ENCODE measurements around the gene RAB3C. TPM values are rescaled to one million over a fixed set of nuclear protein-coding genes. Genes with fewer than 3 reads are reported as not detected.

RAB3C gene
- total RNA-seq, 1 experiment from 2014 or later, result not detected

DNA sequence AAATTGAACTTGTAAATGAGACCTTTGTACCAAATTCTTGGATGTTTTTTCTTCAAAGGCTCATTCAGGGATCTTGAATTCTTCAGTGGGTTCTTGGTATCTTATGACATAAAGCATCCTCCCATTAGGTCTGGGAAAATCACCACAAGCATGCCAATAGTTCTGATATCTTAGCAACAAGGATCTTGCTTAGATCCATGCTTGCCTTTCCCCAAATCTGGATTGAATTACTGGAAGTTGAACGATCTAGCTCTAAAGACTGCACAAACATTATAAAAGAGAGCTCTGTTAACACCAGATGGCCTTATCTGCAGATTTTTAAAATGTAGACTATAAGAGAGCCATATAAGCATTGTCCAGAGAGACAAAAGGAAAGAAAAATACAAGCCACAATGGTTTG, 266.3 kb downstream of the RAB3C start:
- DNase-seq (ENCODE audit: low spot score), result no peak
- in situ Hi-C loops (cut with HindIII; ENCODE audit: low sequenced_read_pairs), result no loop called here

DNA sequence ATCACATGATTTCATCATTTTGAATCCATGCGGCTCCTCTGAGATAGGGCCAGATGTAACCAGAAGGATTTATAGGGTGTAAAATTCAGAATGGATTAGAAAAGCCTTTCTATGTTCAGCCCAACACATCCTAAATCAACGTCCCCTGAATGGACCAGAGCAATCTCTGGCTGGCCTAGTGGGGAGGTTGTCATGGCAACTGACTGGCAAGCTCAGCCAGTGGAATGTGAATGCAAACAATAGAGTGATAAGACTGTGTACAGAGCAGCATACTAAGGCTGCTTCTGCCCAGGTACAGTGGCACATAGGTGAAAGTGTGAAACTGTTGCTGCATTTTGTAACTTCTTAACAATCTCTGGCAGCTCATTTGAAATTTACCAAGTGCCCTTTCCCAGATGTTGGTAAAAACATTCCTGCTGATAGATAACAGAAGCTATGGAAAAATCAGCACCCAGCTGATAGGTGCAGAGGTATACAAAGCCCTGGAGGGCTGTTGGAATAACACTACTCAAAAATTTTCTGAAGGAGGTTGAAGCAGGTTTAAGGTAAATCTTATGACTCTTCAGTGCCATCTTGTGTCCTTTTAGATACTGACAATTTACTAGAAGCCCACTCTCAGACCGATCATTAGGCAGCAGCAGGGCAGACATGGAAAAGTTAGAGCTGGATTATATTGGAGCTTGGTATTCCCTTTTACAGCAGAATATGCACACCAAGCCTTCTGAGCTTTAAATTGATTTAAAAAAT, 267.2 kb downstream of the RAB3C start:
- DNase-seq (ENCODE audit: low spot score), result peak; percentile 71
- in situ Hi-C loops (cut with HindIII; ENCODE audit: low sequenced_read_pairs), result no loop called here

DNA sequence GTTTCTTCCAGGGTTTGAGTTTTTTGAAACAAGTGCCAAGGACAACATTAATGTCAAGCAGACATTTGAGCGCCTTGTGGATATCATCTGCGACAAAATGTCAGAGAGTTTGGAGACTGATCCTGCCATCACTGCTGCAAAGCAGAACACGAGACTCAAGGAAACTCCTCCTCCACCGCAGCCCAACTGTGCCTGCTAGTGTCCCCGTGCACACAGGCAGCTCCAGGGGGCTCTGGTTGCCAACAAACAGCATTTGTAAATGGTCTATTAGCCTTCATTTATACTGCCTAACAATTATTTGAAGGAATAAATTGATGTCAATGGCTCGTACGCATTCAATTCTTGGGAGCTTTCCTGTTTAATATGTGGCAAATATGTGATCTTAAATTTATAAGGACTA, 268.3 kb downstream of the RAB3C start:
- no peak for DNase-seq (ENCODE audit: low spot score)
- in situ Hi-C loops (cut with HindIII; ENCODE audit: low sequenced_read_pairs), result no loop called here

DNA sequence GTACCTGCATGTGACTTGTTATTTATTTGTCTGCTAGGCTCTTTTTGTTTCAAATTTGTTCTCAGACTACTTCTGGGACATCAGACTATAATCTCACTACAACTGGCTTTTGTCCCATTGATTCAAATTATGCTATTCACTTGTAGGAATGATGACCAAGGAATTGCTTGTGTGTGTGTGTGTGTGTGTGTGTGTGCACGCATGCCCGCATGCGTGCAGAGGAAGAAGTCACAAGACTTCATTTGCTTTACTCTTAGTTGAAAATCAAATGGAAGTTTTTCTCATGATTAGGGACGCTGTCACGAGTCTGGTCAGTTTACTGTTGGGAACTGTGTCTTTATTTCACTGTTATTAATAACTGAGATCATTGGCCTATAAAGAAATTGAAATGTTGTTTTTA, 268.7 kb downstream of the RAB3C start:
- in situ Hi-C loops (cut with HindIII; ENCODE audit: low sequenced_read_pairs), result no loop called here
- DNase-seq (ENCODE audit: low spot score), result no peak

DNA sequence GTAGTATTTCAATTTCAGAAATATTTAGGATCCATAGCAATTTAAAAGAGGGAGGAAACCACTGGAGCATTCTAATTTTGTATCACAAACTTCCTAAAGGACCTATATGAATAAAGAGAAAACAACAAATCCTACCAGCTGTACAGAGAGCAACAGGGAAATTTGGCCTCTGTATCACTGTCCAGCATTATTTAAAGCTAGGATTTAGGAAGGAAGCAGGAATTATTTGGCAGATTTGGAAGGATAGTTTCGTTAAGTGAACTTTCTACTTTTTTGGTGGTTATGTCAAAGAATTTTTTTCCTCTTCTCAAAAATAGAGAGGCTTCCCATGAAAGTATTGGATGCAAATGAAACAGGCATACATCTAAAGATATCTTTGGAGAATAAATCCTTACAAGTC, 269.7 kb downstream of the RAB3C start:
- in situ Hi-C loops (cut with HindIII; ENCODE audit: low sequenced_read_pairs), result no loop called here
- no peak for DNase-seq (ENCODE audit: low spot score)

DNA sequence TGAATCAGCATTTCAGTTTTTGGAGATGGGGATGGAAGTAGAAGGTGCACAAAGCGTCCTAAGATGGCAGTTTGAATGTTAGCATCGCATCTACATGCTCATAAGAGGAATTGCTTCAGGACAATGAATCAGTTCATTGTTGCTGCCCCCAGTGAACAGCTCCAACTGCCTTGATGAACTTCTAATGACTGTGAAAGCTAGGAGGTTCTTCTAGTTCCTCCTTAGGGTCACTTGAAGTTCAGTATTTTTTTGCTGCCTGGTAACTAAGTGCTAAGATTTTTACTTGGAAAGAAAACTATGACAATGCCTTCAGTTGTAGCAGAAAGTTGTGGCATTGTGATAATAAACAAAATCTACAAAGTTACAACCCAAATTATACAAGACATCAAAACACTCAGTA, 271.6 kb downstream of the RAB3C start:
- in situ Hi-C loops (cut with HindIII; ENCODE audit: low sequenced_read_pairs), result no loop called here
- DNase-seq (ENCODE audit: low spot score), result no peak

DNA sequence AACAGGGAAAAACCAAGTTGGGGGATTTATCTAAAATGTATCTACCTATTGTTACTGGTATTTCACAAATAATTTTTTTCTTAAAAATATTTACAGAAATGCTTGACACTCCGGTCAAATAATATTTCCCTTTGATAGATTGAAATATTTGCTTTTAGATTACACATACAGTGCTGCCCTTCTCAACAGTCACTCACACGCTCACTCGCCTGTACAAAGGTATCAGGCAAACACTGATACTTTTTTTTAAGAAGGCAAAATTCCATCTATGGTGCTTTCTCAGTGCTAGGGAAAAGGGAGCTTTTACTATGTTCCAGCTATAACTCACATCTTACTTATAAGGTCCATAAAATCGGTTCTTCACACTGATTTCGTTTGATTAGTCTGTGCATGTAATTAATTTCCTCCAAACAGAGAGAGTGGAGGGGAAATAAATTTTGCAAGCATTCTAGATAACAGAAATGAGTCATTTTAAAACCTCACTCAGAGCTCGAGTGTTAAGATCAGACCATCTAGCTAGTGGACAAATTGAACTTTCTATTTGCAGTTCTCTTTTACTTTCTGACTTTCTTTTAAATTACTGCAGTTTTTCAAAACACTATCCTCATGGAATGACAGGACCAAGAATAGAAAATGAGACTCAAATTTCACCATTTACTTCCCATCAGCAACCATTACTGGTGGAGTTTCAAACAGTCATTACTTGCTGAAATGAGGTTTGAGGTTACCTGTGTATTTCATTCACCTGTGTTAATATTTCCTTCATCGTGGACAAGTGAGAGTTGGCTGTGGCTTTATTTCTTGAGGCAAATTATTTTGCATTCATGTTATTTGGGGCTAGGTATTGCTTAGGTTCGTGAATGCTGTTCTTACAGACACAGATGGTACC, 273.2 kb downstream of the RAB3C start:
- no peak for DNase-seq (ENCODE audit: low spot score)
- in situ Hi-C loops (cut with HindIII; ENCODE audit: low sequenced_read_pairs), result no loop called here

DNA sequence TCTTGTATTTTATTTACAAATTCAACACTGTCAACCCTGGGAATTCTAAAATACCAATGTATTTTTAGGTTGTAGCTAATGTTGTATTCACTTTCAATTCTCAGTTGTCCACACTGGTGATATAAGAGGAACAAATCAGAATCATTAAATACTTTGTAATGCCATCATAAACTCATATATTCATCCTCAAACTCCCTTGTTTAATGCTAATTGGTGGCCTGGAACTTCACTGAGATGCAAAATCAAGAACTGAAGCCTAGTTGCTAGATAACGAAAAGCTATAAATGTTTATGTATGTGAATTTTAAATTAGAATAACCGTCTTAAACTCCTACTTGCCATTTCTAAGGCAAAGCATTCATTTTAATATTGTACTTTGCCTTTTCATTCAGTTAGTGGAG, 274.7 kb downstream of the RAB3C start:
- in situ Hi-C loops (cut with HindIII; ENCODE audit: low sequenced_read_pairs), result no loop called here
- DNase-seq (ENCODE audit: low spot score), result no peak

DNA sequence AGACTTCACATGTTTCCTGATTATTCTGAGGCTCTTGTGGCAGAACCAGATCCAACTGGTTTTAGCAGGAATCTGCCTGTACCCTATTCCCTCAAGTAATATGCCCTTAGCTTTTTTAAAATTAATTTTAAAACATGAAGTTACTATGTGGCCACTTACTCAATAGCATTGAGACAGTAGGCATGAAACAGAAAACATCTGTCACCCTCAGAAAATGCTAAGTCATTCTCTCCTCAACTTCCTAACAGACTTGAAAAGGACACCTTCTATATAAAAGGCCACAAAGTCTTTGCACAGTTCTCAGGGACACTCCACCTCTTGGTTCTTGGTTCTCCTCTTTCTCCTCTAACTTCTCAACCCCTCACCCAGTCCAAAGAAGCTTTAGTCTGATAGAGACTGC, 277.8 kb downstream of the RAB3C start:
- DNase-seq (ENCODE audit: low spot score), result no peak
- in situ Hi-C loops (cut with HindIII; ENCODE audit: low sequenced_read_pairs), result no loop called here

DNA sequence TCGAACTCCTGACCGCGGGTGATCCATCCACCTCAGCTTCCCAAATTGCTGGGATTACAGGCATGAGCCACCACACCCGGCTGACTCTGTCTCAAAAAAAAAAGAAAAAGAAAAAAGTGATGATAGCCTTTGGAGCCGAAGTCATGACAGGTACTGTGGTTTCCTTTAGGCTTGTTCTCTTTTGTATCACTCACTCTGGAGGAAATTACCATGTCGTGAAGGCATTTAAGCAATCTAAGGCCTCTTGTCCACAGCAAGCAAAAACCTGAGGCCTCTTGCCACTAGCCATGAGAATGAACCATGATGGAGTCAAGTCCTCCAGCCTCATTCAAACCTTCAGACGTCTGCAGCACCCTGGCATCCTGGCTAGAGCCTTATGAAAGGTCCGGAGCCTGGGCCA, 286.1 kb downstream of the RAB3C start:
- in situ Hi-C loops (cut with HindIII; ENCODE audit: low sequenced_read_pairs), result no loop called here
- DNase-seq (ENCODE audit: low spot score), result no peak

DNA sequence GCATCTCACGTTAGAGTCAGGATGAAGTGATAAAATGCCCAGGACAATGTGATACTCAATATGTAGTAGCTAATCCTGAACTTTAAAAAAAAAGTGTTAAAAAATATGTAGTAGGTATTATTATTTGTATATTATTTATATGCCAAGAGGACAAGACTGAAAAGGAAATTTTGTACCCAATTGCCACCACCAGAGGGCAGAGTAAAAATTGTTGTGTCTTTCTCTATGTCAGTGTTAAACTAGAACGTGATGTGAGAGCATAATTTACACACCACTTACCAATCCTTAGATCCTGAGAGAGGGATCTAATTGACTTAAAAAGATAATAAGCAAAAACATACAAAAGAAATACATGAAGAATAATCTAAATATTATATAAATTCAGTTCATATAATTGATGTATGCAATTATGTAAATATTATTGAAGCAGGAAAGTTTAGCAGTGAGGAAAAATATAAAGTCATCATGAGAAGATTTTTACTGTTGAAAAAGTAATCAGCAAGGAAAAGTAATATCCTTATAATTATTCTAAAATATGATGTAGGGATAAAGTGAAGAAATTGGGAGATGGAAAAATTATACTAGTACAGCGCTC, 288.9 kb downstream of the RAB3C start:
- in situ Hi-C loops (cut with HindIII; ENCODE audit: low sequenced_read_pairs), result no loop called here

DNA sequence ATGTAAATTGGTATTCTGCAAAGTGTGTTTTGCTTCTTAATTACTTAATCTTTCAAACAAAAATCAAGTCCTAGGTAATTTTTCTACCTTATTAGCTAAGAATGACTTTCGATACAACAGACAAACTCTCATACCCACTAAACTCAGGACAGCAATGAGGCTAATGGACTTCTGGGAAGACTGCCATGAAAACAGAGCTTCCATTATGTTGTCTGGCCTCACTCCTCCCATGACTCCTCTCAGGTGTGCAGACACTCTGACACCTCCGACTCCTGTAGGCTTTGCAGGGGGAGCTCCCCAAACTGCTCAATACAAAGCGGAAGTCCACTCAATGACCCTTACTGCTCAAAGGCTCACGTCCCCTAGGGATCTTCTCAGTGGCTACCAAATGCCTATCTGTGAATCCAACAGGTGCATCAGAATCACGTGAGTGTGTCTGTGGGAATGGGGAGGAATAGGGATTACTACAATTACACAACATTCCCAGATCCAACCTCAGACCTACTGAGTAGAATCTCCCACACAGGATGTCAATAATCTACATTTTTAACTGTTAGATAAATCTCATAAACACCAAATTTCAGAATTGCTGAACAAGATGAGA, 289.9 kb downstream of the RAB3C start:
- DNase-seq (ENCODE audit: low spot score), result no peak
- in situ Hi-C loops (cut with HindIII; ENCODE audit: low sequenced_read_pairs), result no loop called here

More for the DNA sequence above, 288.9 kb downstream of the RAB3C start:
- DNase-seq (ENCODE audit: low spot score), result peak; percentile 50

DNA sequence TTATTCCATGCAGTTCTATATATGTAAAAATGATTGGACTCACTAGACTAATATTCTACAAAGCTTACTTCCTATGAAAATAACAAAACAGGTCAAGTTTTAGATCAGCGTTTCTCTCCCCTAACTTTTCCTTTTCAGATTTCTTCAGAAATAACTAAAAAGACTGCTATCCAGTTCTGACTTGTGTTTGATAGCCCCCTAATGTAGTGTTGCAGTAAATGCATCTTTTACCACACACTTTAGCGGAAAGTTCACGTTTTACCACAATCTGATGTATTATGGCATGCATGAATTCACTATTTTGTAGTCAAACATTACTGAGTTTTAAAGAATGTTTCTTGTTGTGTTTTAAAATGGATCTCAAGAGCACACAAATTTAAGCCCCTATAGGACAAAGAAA, 292.7 kb downstream of the RAB3C start:
- no peak for DNase-seq (ENCODE audit: low spot score)
- in situ Hi-C loops (cut with HindIII; ENCODE audit: low sequenced_read_pairs), result no loop called here

DNA sequence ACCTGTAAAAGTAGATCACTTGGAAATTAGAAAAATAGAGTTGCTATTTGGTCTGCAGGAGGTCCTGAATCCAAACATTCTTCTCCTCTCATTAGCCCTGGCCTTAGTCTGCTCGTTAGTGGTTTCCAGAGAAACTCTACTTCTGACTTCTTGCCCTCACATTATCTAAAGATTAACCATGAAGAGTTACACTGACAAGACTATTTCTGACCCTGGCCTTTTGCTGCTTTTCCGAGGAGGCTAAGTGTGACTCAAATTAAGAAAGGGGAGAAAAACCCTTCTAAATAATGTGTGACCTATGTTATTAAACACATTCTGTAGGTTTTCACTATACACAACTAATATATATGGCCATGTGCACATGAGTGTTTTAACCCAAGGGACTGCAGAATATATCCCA, 302.4 kb downstream of the RAB3C start:
- in situ Hi-C loops (cut with HindIII; ENCODE audit: low sequenced_read_pairs), result no loop called here
- DNase-seq (ENCODE audit: low spot score), result no peak

DNA sequence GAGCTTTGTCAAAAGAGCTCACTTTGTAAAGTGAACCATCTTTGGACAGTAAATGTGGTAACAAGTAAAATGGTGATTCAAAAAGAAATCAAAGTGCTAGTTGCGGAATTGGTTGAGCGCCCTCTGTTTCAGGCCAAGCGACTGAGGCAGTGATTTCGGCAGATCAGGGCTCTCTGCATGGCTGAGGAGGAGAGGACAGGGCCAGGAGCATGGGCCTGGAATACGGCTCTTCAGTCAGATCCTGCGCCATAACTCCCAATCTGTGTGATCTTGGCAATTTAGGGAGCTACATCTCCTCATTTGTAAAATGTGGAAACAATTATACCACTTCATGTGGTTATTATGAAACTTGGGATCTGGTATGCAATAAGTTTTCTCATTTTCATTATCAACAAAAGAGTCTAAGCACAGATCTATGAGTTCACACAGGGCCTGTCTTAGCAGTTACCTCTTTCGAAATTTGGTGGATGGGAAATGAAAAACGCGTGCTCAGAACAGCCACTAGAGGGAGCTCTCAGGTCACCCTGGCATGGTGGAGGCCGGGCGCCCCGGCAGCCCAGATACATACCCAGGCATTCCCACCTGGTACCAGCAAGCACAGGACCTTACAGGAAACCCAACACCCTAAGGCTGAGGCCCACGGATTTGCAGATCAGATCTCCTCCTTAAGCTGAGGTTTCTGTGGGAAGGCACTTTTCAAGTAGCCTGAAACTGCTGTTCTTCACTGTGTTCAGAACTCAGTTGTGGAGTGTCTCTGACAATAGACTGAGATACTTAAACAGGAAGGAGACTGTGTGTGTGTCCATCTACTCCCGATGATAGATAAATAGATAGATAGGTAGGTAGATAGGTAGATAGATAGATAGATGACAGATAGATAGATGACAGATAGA, 303.7 kb downstream of the RAB3C start:
- DNase-seq (ENCODE audit: low spot score), result peak; percentile 65
- in situ Hi-C loops (cut with HindIII; ENCODE audit: low sequenced_read_pairs), result no loop called here

DNA sequence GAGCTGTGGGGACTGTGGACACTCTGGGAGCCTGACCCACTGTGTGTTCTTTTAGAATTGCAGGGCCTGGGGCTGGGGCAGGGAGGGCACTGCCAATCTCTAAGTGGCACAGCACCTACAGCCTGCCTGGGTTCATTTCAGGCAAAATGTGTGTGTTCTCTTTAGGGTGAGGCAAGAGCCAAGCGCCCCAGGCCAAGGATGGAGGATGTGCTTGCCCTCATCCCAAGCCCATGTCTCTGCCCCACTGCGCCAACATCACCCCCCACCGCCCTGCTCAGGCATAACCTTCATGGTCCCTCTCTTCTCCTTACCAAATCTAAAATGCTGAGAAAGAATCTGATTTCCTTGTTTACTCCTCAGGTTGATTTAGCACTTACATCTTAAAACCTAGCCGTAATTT, 304.4 kb downstream of the RAB3C start:
- DNase-seq (ENCODE audit: low spot score), result no peak
- in situ Hi-C loops (cut with HindIII; ENCODE audit: low sequenced_read_pairs), result no loop called here

DNA sequence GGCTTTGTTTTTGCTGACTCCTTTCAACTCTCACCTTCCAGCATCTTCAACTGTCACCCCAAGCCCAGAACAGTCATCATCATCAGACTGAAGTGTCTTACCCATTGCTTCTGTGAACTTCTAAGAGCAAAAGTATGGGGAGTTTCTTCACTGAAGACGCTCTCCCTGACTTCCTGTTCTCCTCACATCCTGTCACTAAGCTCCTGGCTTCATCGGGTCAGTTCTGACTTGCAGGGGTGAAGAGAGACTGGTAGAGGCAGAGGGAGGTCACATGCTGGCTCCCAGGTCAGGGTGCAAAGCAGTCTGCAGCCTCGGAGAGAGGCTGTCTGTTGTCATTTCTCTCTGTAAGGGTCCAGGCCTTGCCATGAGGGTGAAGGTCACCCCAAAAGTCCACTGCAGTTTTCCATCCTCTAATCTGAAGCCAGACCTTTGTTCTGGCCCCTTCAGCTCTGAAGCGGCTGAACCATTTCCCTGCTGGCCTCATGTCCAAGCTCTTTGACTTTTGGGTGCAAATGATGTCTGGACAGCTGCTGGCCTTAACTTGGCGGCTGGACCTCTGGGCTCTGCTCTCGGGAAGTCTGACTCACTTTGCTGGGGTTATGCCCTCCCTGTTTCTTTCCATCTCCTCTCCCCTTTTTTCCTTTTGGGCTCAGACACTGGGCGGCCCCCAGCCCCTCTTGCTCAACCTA, 305.0 kb downstream of the RAB3C start:
- DNase-seq (ENCODE audit: low spot score), result no peak
- in situ Hi-C loops (cut with HindIII; ENCODE audit: low sequenced_read_pairs), result no loop called here

DNA sequence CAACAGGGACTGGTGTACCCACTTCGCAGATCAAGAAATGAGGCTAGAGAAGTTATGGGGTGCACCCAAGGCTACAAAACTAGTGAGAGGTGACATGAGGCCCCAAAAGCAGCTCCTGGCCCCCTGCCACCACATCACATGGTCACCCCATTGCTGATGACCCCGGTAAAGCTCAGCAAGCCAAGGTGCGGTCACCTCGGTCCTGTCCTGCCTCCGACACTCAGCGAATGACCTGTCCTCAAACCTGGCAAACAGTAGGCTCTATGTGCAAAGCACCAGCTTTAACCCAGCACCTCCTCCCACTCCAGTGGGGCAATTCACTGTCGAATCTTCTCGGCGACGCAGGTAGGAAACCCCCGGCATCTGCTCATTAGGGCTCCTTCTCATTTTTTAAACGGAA, 307.4 kb downstream of the RAB3C start:
- in situ Hi-C loops (cut with HindIII; ENCODE audit: low sequenced_read_pairs), result no loop called here
- no peak for DNase-seq (ENCODE audit: low spot score)
